HEK293T (cell line): ENCODE data around the gene GPRC6A.
"Not testable (repeated sequence)": the region's sequence is repeated elsewhere in the genome, so short reads cannot be mapped to it uniquely, and the experiment has no call there.

Experiments used
- CTCF ChIA-PET: fragments of 350-600 bp; formaldehyde crosslinking; extraction: SDS; loops from one replicate; lab custom pipeline; 2021; ENCODE audit warnings: antibody characterized with exemption, inconsistent platforms; lab: Yijun Ruan, JAX
- POLR2A ChIA-PET: fragments of 350-600 bp; formaldehyde crosslinking; extraction: SDS; loops from one replicate; lab custom pipeline; 2020; ENCODE audit warnings: antibody characterized with exemption, inconsistent platforms; lab: Yijun Ruan, JAX
- DNase-seq: peaks from one replicate; pipeline ENCODE4 v3.0.0; 2012; ENCODE audit warnings: mixed read lengths; ENCODE audit errors: extremely low spot score
- ARNT ChIP-seq: fragments of 450-650 bp; IDR thresholded peaks from 2 replicates; pipeline ENCODE4 v1.6.1; 2017; ENCODE audit warnings: mild to moderate bottlenecking
- BHLHE40 ChIP-seq: fragments of 450-650 bp; IDR thresholded peaks from 2 replicates; pipeline ENCODE4 v1.6.1; 2016; ENCODE audit warnings: mild to moderate bottlenecking, moderate library complexity, borderline replicate concordance
- CTBP1 ChIP-seq: fragments of 450-650 bp; IDR thresholded peaks from 2 replicates; pipeline ENCODE4 v1.6.1; 2016; ENCODE audit warnings: borderline replicate concordance
- ELF4 ChIP-seq: fragments of 450-650 bp; IDR thresholded peaks from 2 replicates; pipeline ENCODE4 v1.6.1; 2017; ENCODE audit warnings: antibody characterized with exemption
- FOXA1 ChIP-seq: fragments of 450-650 bp; IDR thresholded peaks from 2 replicates; pipeline ENCODE4 v1.6.1; 2016; ENCODE audit warnings: mild to moderate bottlenecking
- FOXK2 ChIP-seq: fragments of 450-650 bp; IDR thresholded peaks from 2 replicates; pipeline ENCODE4 v1.6.1; 2016; ENCODE audit warnings: mild to moderate bottlenecking
- FOXM1 ChIP-seq: fragments of 450-650 bp; IDR thresholded peaks from 2 replicates; pipeline ENCODE4 v1.6.1; 2017; ENCODE audit warnings: mild to moderate bottlenecking, borderline replicate concordance
- HDGF ChIP-seq: fragments of 450-650 bp; IDR thresholded peaks from 2 replicates; pipeline ENCODE4 v1.6.1; 2017; ENCODE audit warnings: antibody characterized with exemption, borderline replicate concordance
- L3MBTL2 ChIP-seq: fragments of 450-650 bp; conservative IDR thresholded peaks from 2 replicates; pipeline ENCODE4 v1.6.1; 2016; ENCODE audit warnings: mild to moderate bottlenecking
- LEF1 ChIP-seq: fragments of 450-650 bp; IDR thresholded peaks from 2 replicates; pipeline ENCODE4 v1.6.1; 2017; ENCODE audit warnings: mild to moderate bottlenecking, borderline replicate concordance
- NFRKB ChIP-seq: fragments of 450-650 bp; IDR thresholded peaks from 2 replicates; pipeline ENCODE4 v1.6.1; 2016; ENCODE audit warnings: mild to moderate bottlenecking, moderate library complexity
- SP1 ChIP-seq: fragments of 450-650 bp; IDR thresholded peaks from 2 replicates; pipeline ENCODE4 v1.6.1; 2017
- SUZ12 ChIP-seq: fragments of 450-650 bp; IDR thresholded peaks from 2 replicates; pipeline ENCODE4 v1.6.1; 2016; ENCODE audit warnings: mild to moderate bottlenecking
- TARDBP ChIP-seq: fragments of 450-650 bp; IDR thresholded peaks from 2 replicates; pipeline ENCODE4 v1.6.1; 2016
- ZNF384 ChIP-seq: fragments of 450-650 bp; IDR thresholded peaks from 2 replicates; pipeline ENCODE4 v1.6.1; 2016
- TF ChIP-seq, protein P1 (sequence below): fragments of 450-650 bp; IDR thresholded peaks from 2 replicates; pipeline ENCODE4 v1.6.1; 2016

GPRC6A gene

GRCh38 chr6:116827561-116828240 lies 1.2 kb downstream of the GPRC6A start:
- CTCF ChIA-PET = interaction anchor here (0.6 kb wide), 1 partner anchor 141 kb away, joined by 3 read pairs; no protein-coding TSS in a partner anchor
- POLR2A ChIA-PET = no interaction called here
- no peak for DNase-seq
- no peak for TF ChIP-seq SUZ12
- TF ChIP-seq, protein P1, sequence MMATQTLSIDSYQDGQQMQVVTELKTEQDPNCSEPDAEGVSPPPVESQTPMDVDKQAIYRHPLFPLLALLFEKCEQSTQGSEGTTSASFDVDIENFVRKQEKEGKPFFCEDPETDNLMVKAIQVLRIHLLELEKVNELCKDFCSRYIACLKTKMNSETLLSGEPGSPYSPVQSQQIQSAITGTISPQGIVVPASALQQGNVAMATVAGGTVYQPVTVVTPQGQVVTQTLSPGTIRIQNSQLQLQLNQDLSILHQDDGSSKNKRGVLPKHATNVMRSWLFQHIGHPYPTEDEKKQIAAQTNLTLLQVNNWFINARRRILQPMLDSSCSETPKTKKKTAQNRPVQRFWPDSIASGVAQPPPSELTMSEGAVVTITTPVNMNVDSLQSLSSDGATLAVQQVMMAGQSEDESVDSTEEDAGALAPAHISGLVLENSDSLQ = no peak
- no peak for TF ChIP-seq ELF4
- TF ChIP-seq CTBP1 = no peak
- TF ChIP-seq SP1 = no peak
- TF ChIP-seq FOXA1 = no peak
- TF ChIP-seq ARNT = no peak
- TF ChIP-seq ZNF384 = no peak
- no peak for TF ChIP-seq HDGF
- no peak for TF ChIP-seq FOXK2
- no peak for TF ChIP-seq TARDBP
- TF ChIP-seq LEF1 = no peak
- no peak for TF ChIP-seq BHLHE40
- TF ChIP-seq FOXM1 = no peak
- no peak for TF ChIP-seq L3MBTL2
- TF ChIP-seq NFRKB = no peak

DNA sequence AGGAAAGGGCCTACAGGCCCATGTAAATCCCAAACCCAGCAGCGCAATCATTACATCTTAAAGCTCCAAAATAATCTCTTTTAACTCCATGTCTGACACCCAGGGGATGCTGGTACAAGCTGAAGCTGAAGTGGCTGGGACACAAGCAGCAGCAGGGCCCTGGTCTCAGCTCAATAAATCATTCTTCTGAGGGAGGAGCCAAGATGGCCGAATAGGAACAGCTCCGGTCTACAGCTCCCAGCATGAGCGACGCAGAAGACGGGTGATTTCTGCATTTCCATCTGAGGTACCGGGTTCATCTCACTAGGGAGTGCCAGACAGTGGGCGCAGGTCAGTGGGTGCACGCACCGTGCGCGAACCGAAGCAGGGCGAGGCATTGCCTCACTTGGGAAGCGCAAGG lies 12.5 kb downstream of the GPRC6A start:
- DNase-seq, POLR2A ChIA-PET, CTCF ChIA-PET: not testable (repeated sequence)

DNA sequence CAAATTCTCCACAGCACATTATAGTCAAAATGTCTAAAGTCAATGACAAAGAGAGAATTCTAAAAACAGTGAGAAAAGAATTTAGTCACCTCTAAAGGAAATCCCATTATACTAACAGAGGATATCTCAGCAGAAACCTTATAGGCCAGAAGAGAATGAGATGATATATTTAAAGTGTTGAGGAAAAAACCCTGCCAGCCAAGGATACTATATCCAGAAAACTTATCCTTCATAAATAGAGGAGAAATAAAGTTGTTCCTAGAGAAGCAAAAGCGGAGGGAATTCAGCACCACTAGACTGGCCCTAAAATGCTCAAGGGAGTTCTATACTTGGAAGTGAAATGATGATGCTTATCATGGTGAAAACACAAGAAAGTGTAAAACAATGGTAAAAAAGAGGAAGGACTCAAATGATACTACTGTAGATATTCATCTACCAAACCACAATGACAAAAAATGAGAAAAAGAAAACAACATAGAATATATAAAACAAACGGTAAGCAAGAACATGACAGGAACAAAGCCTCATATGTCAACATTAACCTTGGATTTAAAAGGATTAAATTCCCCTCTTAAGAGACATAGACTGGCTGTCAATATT lies 16.7 kb downstream of the GPRC6A start:
- no peak for DNase-seq
- ChIA-PET CTCF (no interaction called here), POLR2A (no interaction called here)
- TF ChIP-seq FOXM1 = no peak
- TF ChIP-seq SP1 = no peak
- TF ChIP-seq LEF1 = no peak
- no peak for TF ChIP-seq ARNT
- TF ChIP-seq HDGF = no peak
- no peak for TF ChIP-seq TARDBP
- TF ChIP-seq SUZ12 = no peak
- no peak for TF ChIP-seq L3MBTL2
- TF ChIP-seq FOXK2 = no peak

DNA sequence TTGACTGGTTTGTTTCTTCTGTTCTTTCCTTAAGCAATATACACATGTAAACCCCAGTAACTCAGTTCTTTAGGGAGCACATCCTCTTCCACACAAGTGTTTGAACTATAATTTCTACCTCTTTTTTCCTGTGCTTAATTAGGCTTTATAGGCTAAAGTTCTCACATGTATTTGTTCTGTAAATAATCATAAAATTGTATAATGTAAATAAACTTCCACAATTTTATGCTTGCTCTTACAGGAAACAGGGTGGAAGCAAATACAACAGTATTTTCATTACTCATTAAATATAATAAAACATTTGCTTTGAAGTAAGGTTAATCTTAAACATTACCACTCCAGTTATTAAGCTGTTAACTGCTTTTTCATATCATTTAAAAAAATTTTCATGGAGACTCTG lies 26.9 kb downstream of the GPRC6A start:
- CTCF ChIA-PET = no interaction called here
- TF ChIP-seq, protein P1 = no peak

DNA sequence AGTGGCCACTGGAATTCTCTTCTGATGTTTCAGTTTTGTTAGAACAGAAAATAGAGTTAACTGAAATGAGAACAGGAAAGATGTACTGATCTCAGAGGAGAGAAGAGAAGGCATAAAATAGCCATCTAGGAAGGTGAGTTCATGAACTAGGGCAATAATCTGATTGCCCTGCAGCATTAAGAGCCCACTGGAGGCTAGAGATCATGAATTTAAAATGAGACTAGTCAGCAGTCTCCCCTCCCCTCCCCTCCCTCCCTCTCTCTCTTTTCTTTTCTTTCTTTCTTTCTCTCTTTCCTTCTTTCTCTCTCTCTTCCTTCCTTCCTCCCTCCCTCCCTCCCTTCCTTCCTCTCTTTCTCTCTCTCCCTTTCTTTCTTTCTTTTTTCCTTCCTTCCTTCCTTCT lies 28.9 kb downstream of the GPRC6A start:
- DNase-seq = no peak
- TF ChIP-seq HDGF = no peak
- TF ChIP-seq BHLHE40 = no peak
- TF ChIP-seq ZNF384 = no peak
- TF ChIP-seq TARDBP = no peak
- TF ChIP-seq CTBP1 = no peak
- TF ChIP-seq FOXK2 = no peak
- no peak for TF ChIP-seq FOXM1
- no peak for TF ChIP-seq ARNT
- no peak for TF ChIP-seq FOXA1
- TF ChIP-seq LEF1 = no peak
- no peak for TF ChIP-seq NFRKB
- ChIA-PET POLR2A (no interaction called here), CTCF (no interaction called here)

More for the DNA sequence above, 26.9 kb downstream of the GPRC6A start:
- no peak for DNase-seq
- POLR2A ChIA-PET = no interaction called here

DNA sequence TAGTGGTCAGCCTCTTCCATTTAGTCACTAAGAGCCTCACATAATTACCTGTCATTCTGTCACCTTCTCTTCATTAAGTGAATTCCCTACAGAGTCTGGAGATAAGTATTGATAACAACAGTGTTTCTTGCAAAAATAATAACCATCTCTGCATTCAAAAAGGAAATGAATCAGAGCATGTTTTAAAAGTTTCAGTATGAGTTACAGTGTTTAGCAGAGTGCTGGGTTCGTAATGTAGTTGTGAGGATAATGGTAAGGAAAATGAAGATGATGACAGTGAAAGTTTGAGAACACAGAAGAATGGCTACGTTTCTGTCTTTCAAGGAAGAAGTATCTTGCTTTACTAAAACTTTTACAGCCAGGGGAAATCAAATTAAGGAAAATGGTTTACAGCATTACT lies 31.3 kb downstream of the GPRC6A start:
- POLR2A ChIA-PET = no interaction called here
- DNase-seq = no peak
- CTCF ChIA-PET = no interaction called here
- TF ChIP-seq SUZ12 = no peak
- TF ChIP-seq ARNT = no peak
- TF ChIP-seq SP1 = no peak
- TF ChIP-seq FOXK2 = no peak

- no peak for DNase-seq
- POLR2A ChIA-PET = no interaction called here
- TF ChIP-seq L3MBTL2 = no peak
- TF ChIP-seq BHLHE40 = no peak
- no peak for TF ChIP-seq FOXA1
- no peak for TF ChIP-seq LEF1
- TF ChIP-seq FOXK2 = no peak
- TF ChIP-seq FOXM1 = no peak
- TF ChIP-seq CTBP1 = no peak
- TF ChIP-seq ZNF384 = no peak
- no peak for TF ChIP-seq HDGF
- no peak for TF ChIP-seq ELF4
- no peak for TF ChIP-seq SP1
- TF ChIP-seq, protein P1 = no peak
- TF ChIP-seq TARDBP = no peak
- TF ChIP-seq NFRKB = no peak
- TF ChIP-seq SUZ12 = no peak
- TF ChIP-seq ARNT = no peak
- CTCF ChIA-PET = interaction anchor here (1.1 kb wide), 1 partner anchor 53 kb away, joined by 5 read pairs; no protein-coding TSS in a partner anchor
These were observed 35.7 kb downstream of the GPRC6A start for GRCh38 chr6:116793224-116793623.
